Activated naive CD8-positive, alpha-beta T cell treated with anti-CD3 and anti-CD28 coated beads, Interleukin-2, amount 10 ng/mL, durations not matched to agents 7 days and 5 days (primary cell): Measurements from ENCODE around the gene NFIB. TPM values are rescaled to one million over a fixed set of nuclear protein-coding genes. Genes with fewer than 3 reads are reported as not detected.

ENCODE experiments used
- ATAC-seq: fragments of 150-1000 bp; cut with Tn5 transposase; one replicate; pipeline ENCODE4 v1.10.0; 2021; ENCODE audit warnings: low read depth, moderate library complexity
- POLR2A ChIA-PET: fragments of 350-600 bp; sonication (Branson Sonifier 250); formaldehyde crosslinking; loops from one replicate; lab custom pipeline; 2021; ENCODE audit warnings: antibody characterized with exemption; lab: Charles Lee
- DNase-seq: peaks from one replicate; pipeline ENCODE4 v3.0.0; 2021
- H3K27ac Mint-ChIP-seq: one replicate; pipeline ENCODE4 v1.8.0; 2022; ENCODE audit warnings: mild to moderate bottlenecking, mixed read lengths
- H3K27me3 Mint-ChIP-seq: one replicate; pipeline ENCODE4 v1.8.0; 2022; ENCODE audit warnings: mild to moderate bottlenecking, moderate library complexity, mixed read lengths
- H3K36me3 Mint-ChIP-seq: one replicate; pipeline ENCODE4 v1.8.0; 2021; ENCODE audit warnings: mild to moderate bottlenecking, mixed read lengths
- H3K4me1 Mint-ChIP-seq: one replicate; pipeline ENCODE4 v1.8.0; 2021; ENCODE audit warnings: mixed read lengths
- H3K4me3 Mint-ChIP-seq: one replicate; pipeline ENCODE4 v1.8.0; 2022; ENCODE audit warnings: mild to moderate bottlenecking, moderate library complexity, mixed read lengths
- H3K9me3 Mint-ChIP-seq: one replicate; pipeline ENCODE4 v1.8.0; 2021; ENCODE audit warnings: mixed read lengths
- total RNA-seq, 2 experiments: library from RNA; stranded (reverse); gene quantifications; one replicate each; pipeline ENCODE4 v1.2.3, GENCODE V29; 2021

NFIB gene
- total RNA-seq, 2 experiments from 2014 or later: not detected

DNA sequence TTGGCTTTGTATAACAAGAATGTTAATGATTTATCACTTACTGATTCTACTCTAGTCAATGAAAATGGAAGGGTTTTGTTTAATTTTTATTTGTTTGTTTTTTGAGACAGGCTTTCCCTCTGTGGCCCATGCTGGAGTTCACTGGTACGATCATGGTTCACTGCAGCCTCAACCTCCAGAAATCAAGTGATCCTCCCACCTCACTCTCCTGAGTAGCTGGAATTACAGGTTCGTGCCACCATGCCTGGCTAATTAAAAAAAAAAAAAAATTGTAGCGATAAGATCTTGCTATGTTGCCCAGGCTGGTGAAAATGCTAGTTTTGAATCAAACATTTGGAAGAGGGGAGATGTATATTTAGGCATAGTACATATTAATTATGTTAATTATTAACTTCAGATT lies 209.4 kb downstream of the NFIB start:
- H3K9me3 Mint-ChIP-seq: no peaks in the 10 kb centered on the region
- ATAC-seq: no peak
- no peak overlapping the region for H3K4me3 Mint-ChIP-seq
- POLR2A ChIA-PET: no interaction called here
- DNase-seq: no peak
- no peaks in the 10 kb centered on the region for H3K27me3 Mint-ChIP-seq
- H3K4me1 Mint-ChIP-seq: no peaks in the 10 kb centered on the region
- H3K36me3 Mint-ChIP-seq: no peaks in the 10 kb centered on the region
- H3K27ac Mint-ChIP-seq: no peak overlapping the region

DNA sequence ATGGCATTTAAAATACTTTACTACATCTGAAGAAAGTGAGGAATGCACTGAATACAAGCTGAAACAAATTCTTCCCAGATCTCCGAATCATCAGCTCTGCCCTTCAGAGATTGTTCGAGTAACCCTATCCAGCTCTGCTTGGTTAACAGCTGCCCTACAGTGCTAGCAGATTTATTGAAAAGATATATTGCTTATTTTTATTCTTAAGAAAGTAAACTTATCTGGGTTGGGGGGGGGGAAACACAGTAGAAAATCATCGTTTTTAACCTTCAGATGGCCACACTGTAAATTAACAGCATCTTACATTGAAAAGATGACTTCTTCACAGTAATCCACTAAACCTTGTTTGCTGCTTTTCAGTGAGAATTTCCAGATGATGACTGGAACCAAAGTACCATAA lies 210.8 kb downstream of the NFIB start:
- H3K4me3 Mint-ChIP-seq: no peak overlapping the region

DNA sequence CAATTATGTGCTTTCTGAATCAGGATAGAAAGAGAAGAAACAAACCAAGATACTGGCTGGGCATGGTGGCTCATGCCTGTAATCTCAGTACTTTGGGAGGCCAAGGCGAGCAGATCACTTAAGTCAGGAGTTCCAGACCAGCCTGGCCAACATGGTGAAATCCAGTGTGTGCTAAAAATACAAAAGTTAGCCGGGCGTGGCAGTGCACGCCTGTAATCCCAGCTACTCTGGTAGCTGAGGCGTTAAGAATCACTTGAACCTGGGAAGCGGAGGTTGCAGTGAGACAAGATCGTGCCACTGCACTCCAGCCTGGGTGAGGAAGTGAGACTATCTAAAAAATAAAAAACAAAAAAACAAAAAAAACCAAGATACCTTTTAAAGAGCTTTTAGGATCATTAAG lies 214.2 kb downstream of the NFIB start:
- H3K4me1 Mint-ChIP-seq: no peaks in the 10 kb centered on the region
- H3K4me3 Mint-ChIP-seq: no peak overlapping the region
- DNase-seq: no peak
- H3K9me3 Mint-ChIP-seq: no peaks in the 10 kb centered on the region
- no peak overlapping the region for H3K27ac Mint-ChIP-seq
- H3K36me3 Mint-ChIP-seq: no peaks in the 10 kb centered on the region
- H3K27me3 Mint-ChIP-seq: no peaks in the 10 kb centered on the region
- no peak for ATAC-seq
- POLR2A ChIA-PET: no interaction called here

More for the DNA sequence above, 210.8 kb downstream of the NFIB start:
- DNase-seq (no peak), ATAC-seq (no peak)
- POLR2A ChIA-PET: no interaction called here
- no peaks in the 10 kb centered on the region for H3K4me1 Mint-ChIP-seq
- H3K27ac Mint-ChIP-seq: no peak overlapping the region
- H3K27me3 Mint-ChIP-seq: no peaks in the 10 kb centered on the region
- no peaks in the 10 kb centered on the region for H3K36me3 Mint-ChIP-seq
- no peaks in the 10 kb centered on the region for H3K9me3 Mint-ChIP-seq

DNA sequence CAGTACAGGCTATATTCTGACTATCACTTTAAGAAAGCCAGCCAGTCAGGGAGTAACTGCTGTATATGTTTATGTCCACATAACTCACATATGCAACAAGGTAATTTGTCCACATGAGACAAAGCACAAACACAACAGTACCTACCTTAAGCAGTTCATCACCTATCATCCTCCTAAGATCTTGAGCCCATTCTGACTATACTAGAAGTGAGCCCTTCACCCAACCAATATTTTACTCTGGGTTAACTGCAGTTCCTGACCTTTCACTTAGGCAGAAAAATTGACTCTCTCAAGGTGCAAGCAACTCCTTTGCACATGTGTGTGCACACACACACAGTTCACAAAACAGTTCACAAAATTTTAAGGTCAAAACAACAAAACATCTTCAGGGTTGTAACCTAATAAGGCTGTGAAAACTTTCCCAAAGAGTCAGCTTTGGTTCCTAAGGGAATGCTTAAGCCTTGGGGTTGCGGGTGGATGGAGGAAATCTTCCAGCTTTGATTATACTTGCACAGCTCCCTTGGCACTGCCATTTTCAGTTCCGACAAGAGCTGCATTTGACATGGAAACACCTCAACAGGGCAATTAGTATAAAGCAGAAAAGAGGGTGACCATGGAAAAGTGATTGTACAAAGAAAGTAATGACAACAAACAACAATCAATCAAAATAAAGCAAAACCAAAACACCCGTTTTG lies 215.3 kb downstream of the NFIB start:
- no peak overlapping the region for H3K4me3 Mint-ChIP-seq

DNA sequence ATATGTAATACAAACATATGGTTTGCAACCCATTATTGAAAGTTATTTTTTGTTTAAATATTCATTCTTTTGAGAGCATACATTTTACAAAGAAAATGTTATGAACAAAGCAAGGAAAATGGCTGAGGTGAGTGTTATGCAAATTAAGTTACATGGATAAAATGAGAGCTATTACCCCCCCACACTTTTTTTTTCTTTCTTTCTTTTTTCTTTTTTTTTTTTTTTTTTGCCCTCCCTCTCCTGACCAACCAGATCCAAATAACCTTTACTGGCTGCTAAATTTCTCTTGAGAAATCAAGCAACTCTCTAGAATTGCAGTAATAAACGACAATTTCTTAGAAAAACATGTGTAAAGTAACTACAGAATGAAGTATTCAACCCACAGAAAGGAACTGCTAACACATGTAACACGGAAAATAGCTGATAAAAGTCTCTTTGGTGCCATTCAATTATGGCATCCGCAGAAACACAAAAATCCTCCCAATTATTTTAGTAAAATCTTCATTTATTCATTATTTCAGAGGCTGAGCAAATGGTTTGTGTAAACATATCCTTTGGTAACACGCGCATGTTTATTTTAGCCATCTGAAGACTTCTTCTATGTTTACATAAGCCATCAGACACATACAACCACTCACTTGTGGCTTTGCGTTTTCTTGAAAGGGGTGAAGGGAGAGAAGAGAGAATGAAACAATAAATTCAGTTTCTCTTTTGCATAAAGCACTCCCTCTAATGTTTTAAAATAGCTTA lies 216.1 kb downstream of the NFIB start:
- Mint-ChIP-seq H3K4me1 (no peaks in the 10 kb centered on the region), H3K9me3 (no peaks in the 10 kb centered on the region), H3K4me3 (no peak overlapping the region), H3K36me3 (no peaks in the 10 kb centered on the region), H3K27ac (no peak overlapping the region), H3K27me3 (no peaks in the 10 kb centered on the region)
- POLR2A ChIA-PET: no interaction called here
- DNase-seq (no peak), ATAC-seq (no peak)

More for the DNA sequence above, 215.3 kb downstream of the NFIB start:
- POLR2A ChIA-PET: no interaction called here
- no peaks in the 10 kb centered on the region for H3K9me3 Mint-ChIP-seq
- H3K4me1 Mint-ChIP-seq: no peaks in the 10 kb centered on the region
- H3K36me3 Mint-ChIP-seq: no peaks in the 10 kb centered on the region
- no peak overlapping the region for H3K27ac Mint-ChIP-seq
- DNase-seq: no peak
- H3K27me3 Mint-ChIP-seq: no peaks in the 10 kb centered on the region
- ATAC-seq: no peak

DNA sequence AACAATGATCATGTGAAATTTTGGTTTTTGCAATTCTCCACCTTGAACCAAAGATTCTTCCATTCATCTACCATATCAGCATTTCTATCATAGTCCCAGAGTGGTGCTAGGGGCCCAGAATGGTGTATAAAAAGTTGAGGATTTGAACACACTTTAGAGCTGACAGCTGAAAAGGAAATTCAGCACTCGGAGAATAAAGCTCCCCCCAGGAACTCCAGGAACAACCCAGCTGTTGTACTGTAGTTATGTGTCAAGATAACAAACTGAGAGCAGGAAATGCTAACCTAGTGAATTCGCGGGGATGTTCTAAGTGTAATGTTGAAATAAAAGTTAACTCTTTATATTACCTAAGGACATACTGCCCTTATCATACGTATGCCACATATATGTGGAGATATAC lies 216.7 kb downstream of the NFIB start:
- ATAC-seq (no peak), DNase-seq (no peak)
- H3K27me3 Mint-ChIP-seq: no peaks in the 10 kb centered on the region
- no peaks in the 10 kb centered on the region for H3K4me1 Mint-ChIP-seq
- no peak overlapping the region for H3K27ac Mint-ChIP-seq
- H3K4me3 Mint-ChIP-seq: no peak overlapping the region
- H3K9me3 Mint-ChIP-seq: no peaks in the 10 kb centered on the region
- POLR2A ChIA-PET: no interaction called here
- no peaks in the 10 kb centered on the region for H3K36me3 Mint-ChIP-seq

DNA sequence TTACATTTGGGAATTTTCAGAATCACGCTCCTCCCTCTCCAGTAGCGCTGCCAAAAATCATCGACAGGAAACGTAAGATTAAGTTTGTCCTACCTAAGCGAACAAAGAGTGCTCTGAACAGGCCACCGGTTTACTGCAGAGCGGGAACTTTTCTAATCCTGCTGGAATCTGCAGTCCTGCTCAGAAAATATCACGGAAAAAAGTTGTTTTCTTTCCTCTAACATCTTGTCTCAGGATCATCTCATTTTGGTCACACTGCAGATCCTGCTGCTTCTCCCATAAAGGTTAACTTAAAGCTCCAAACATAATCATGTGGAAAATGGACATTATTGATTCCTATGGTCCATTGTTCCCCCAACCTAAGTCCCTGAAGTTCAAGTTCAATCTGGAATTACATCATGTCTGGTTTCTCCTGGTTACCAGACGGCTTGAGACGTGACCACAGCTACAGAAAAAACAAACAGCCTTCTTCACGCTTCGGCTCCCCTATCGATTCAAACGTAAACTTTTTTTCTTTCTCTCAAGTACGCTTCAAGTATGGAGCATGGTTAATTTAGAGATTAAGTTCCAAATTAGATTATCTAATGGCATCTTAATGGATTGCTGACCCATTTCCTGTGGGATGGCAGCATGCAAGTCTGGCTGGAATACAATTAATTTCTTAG lies 217.6 kb downstream of the NFIB start:
- Mint-ChIP-seq H3K36me3 (no peaks in the 10 kb centered on the region), H3K9me3 (no peaks in the 10 kb centered on the region), H3K4me1 (no peaks in the 10 kb centered on the region), H3K4me3 (no peak overlapping the region), H3K27me3 (no peaks in the 10 kb centered on the region), H3K27ac (no peak overlapping the region)
- DNase-seq: no peak
- POLR2A ChIA-PET: no interaction called here
- no peak for ATAC-seq

DNA sequence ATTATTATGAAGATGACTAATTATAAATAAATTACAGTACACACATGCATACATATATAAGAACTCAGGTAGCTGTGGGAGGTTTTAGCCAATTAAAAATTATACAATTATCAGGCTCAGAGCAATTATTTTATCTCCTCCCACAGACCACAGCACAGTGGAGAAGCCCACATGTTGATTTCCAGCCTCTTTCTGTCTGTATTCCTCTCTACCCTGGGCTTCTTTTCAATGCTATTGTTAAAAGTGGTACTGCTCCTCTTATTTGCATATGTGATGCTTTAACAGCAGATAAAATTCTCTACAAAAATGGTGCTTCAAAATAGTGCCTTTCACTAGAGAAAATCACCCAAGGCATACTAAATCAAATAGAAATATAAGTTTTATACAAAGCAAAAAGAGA lies 218.7 kb downstream of the NFIB start:
- H3K36me3 Mint-ChIP-seq: no peaks in the 10 kb centered on the region
- no peak overlapping the region for H3K4me3 Mint-ChIP-seq
- POLR2A ChIA-PET: no interaction called here
- H3K27me3 Mint-ChIP-seq: no peaks in the 10 kb centered on the region
- no peaks in the 10 kb centered on the region for H3K4me1 Mint-ChIP-seq
- DNase-seq (no peak), ATAC-seq (no peak)
- no peaks in the 10 kb centered on the region for H3K9me3 Mint-ChIP-seq
- no peak overlapping the region for H3K27ac Mint-ChIP-seq

DNA sequence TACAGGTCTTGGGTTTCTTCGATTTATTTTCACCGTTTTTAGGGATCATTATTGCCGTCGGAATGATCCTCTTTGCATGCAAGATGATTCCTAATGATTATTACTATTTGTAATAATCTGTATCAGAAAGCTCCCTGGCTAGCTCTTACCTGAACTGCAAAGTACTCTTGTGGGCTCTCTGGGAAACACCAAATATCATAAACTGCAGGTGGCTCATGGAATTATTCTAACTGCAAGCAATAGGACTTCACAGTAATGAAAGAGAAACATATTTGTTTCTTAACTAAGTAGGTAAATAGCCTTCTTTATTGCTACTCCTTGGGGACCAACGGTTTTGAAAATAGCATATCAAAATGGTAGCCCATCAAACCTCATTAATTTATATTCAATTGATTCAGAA lies 219.4 kb downstream of the NFIB start:
- H3K27me3 Mint-ChIP-seq: no peaks in the 10 kb centered on the region
- POLR2A ChIA-PET: no interaction called here
- no peak overlapping the region for H3K27ac Mint-ChIP-seq
- H3K4me1 Mint-ChIP-seq: no peaks in the 10 kb centered on the region
- DNase-seq (no peak), ATAC-seq (no peak)
- H3K36me3 Mint-ChIP-seq: no peaks in the 10 kb centered on the region
- H3K9me3 Mint-ChIP-seq: no peaks in the 10 kb centered on the region
- H3K4me3 Mint-ChIP-seq: no peak overlapping the region

DNA sequence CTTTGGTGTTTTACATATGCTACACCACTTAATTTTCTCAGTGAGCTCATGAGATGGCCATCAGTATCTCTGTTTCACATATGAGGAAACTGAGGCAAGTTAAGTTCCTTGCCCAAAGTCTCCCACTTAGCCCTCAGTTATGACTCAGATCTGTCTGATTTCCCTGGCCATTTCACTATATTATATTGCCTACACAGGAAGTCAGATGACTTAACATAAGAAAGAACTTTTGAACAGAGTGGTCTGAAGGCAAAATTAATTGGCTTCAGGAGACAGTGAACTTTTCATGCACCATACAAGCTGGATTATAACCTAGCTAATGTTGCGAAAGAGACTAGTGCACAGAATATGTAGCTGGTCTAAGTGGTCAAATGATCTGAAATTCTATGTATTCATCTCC lies 221.6 kb downstream of the NFIB start:
- no peaks in the 10 kb centered on the region for H3K36me3 Mint-ChIP-seq
- no peak overlapping the region for H3K27ac Mint-ChIP-seq
- no peaks in the 10 kb centered on the region for H3K9me3 Mint-ChIP-seq
- H3K4me3 Mint-ChIP-seq: no peak overlapping the region
- no peaks in the 10 kb centered on the region for H3K4me1 Mint-ChIP-seq
- DNase-seq (no peak), ATAC-seq (no peak)
- POLR2A ChIA-PET: no interaction called here
- H3K27me3 Mint-ChIP-seq: no peaks in the 10 kb centered on the region

DNA sequence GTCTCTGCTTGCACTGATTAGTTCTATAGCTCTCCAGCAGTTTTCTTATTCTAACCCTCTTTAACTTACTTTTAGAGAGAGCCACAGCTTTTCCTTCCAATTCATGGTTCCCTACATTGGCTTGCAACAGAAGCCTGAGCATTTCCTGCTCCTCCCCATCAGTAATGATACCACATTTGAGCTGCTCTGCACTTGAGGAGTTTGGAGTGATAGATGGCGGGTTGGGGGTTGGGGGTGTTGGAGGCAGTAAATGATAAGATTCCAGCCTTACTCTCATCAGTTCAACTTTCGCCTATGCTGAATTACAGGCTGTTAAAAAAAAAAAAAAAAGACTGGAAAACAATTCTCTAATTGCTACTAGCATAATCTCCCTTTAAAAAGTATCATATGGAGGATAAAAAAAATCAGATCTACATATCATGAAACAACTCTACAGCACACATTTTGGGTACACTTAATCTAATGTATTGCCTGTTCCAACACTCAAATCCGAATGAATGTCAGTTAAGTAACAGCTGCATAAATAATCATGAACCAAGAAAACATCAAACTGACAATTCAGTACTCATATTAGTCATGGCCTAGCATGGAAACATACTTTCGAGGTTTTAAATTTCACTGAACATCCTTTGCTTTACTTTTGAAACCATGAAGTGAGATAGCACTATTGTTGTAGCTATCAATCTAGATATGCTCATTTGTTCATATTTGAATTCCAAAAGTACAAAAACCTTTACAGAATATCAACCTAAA lies 224.7 kb downstream of the NFIB start:
- Mint-ChIP-seq H3K36me3 (no peaks in the 10 kb centered on the region), H3K9me3 (no peaks in the 10 kb centered on the region), H3K4me1 (no peaks in the 10 kb centered on the region), H3K27ac (no peak overlapping the region), H3K4me3 (no peak overlapping the region), H3K27me3 (no peaks in the 10 kb centered on the region)
- DNase-seq (no peak), ATAC-seq (no peak)
- POLR2A ChIA-PET: no interaction called here

DNA sequence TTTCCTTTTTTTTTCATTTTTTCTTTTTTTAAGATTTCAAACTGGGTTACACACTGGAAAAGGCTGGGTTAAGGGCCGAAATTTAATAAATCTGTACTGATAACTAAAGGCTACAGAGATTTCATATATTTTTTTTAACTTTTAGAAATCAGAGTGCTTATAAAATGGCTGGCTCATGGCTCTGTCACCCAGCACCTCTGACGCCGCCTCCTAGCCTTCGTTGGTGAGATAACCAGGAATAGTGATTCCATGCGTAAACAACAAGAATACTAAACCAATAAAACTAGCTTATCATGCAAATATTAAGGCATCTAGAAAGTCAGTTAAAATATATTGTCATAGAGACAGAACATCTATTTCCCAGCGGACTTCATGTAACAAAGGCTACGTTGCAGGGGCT lies 226.4 kb downstream of the NFIB start:
- Mint-ChIP-seq H3K4me3 (no peak overlapping the region), H3K27me3 (no peaks in the 10 kb centered on the region), H3K27ac (no peak overlapping the region), H3K9me3 (no peaks in the 10 kb centered on the region), H3K36me3 (no peaks in the 10 kb centered on the region), H3K4me1 (no peaks in the 10 kb centered on the region)
- POLR2A ChIA-PET: no interaction called here
- ATAC-seq (no peak), DNase-seq (no peak)

DNA sequence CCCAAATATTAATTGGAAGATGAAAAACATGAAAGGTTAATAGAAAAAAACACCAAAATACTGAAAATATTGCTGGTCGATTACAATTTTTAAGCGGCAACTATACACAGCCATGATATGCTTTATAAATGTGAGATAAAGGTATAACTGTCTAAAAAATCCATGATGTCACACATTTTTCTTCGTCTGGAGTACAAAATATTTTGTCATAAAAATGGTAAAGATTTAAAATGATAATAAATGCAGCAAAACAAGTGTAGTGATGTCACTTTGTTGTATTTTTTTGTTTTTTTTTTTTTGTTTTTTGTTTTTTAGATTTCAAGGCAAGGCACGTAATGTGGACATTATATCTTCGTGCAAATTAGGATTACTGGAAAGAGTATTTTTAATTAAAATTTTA lies 227.4 kb downstream of the NFIB start:
- H3K4me3 Mint-ChIP-seq: no peak overlapping the region
- H3K9me3 Mint-ChIP-seq: no peaks in the 10 kb centered on the region
- no peaks in the 10 kb centered on the region for H3K36me3 Mint-ChIP-seq
- DNase-seq (no peak), ATAC-seq (no peak)
- no peaks in the 10 kb centered on the region for H3K4me1 Mint-ChIP-seq
- no peak overlapping the region for H3K27ac Mint-ChIP-seq
- POLR2A ChIA-PET: no interaction called here
- no peaks in the 10 kb centered on the region for H3K27me3 Mint-ChIP-seq
